Inflammatory macrophage treated with lipopolysaccharide for 1 hour (primary cell): Measurements from ENCODE around the gene MDM2.

ENCODE experiments used
- DNase-seq, 2 donors: peaks; one replicate each; pipeline ENCODE4 v3.0.0-alpha.2; 2020 to 2022

The MDM2 gene

GRCh38 chr12:68855111-68855510 is 47.1 kb downstream of the MDM2 start:
- no peak for DNase-seq

- DNase-seq, result no peak
Observed at GRCh38 chr12:68855771-68856170, 47.8 kb downstream of the MDM2 start.

- DNase-seq, result no peak
Observed at GRCh38 chr12:68856510-68856909, 48.5 kb downstream of the MDM2 start.

GRCh38 chr12:68861890-68862289 is 53.9 kb downstream of the MDM2 start:
- no peak for DNase-seq

GRCh38 chr12:68863109-68863770 is 55.3 kb downstream of the MDM2 start:
- DNase-seq, result no peak

GRCh38 chr12:68863886-68864454 is 56.0 kb downstream of the MDM2 start:
- DNase-seq, result peak; percentile 51 to 75

- DNase-seq, result no peak
Observed at GRCh38 chr12:68864604-68865003, 56.6 kb downstream of the MDM2 start.

GRCh38 chr12:68865399-68866164 is 57.6 kb downstream of the MDM2 start:
- no peak for DNase-seq

GRCh38 chr12:68866950-68867349 is 59.0 kb downstream of the MDM2 start:
- no peak for DNase-seq

GRCh38 chr12:68867606-68868005 is 59.6 kb downstream of the MDM2 start:
- DNase-seq, result no peak

- no peak for DNase-seq
Observed at GRCh38 chr12:68868043-68868790, 60.2 kb downstream of the MDM2 start.

GRCh38 chr12:68870011-68870410 is 62.0 kb downstream of the MDM2 start:
- no peak for DNase-seq

GRCh38 chr12:68870443-68870842 is 62.5 kb downstream of the MDM2 start:
- no peak for DNase-seq

GRCh38 chr12:68871396-68871795 is 63.4 kb downstream of the MDM2 start:
- no peak for DNase-seq

GRCh38 chr12:68871921-68872320 is 63.9 kb downstream of the MDM2 start:
- DNase-seq, result peak; percentile 33 to 45

GRCh38 chr12:68873316-68873715 is 65.3 kb downstream of the MDM2 start:
- DNase-seq, result no peak

GRCh38 chr12:68876461-68876860 is 68.5 kb downstream of the MDM2 start:
- DNase-seq, result no peak

GRCh38 chr12:68877583-68877982 is 69.6 kb downstream of the MDM2 start:
- no peak for DNase-seq

GRCh38 chr12:68878283-68878682 is 70.3 kb downstream of the MDM2 start:
- no peak for DNase-seq

GRCh38 chr12:68878846-68879245 is 70.9 kb downstream of the MDM2 start:
- DNase-seq, result no peak

GRCh38 chr12:68880660-68881325 is 72.8 kb downstream of the MDM2 start:
- no peak for DNase-seq

GRCh38 chr12:68882251-68882964 is 74.4 kb downstream of the MDM2 start:
- DNase-seq, result no peak
